GM21447 (cell line): ENCODE results near the gene EPDR1.

Experiments
- ATAC-seq: cut with Tn5 transposase; IDR thresholded peaks from one replicate; pipeline ENCODE4 v1.9.1; 2021; ENCODE audit not compliant: unreplicated experiment

EPDR1 gene

GRCh38 chr7:37973915-37974314 is 53.5 kb downstream of the EPDR1 start:
- no peak for ATAC-seq

DNA sequence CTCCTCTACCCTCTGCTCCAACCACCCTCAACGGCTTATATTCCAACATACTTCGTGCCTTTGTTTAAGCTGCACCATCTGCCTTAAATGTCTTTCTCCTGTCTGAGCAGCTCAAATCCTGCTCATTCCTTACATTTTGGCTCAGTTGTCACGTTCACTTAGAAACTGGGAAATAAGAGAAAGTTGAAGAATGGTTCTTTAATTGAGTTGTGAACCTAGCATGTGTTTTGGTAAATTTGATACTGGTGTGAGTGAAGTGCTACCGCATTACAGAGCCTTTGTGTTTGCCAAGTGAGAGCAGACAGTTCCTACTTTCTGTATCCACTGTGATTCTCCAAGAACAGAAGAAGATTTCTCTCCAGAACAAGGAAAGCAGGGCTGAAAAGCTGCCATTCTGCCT is 54.3 kb downstream of the EPDR1 start:
- no peak for ATAC-seq

- ATAC-seq: no peak
Measured at GRCh38 chr7:37977243-37977642, 56.8 kb downstream of the EPDR1 start.

- no peak for ATAC-seq
Measured at GRCh38 chr7:37981664-37982063, 61.2 kb downstream of the EPDR1 start.

- no peak for ATAC-seq
Measured at GRCh38 chr7:37982423-37982822, 62.0 kb downstream of the EPDR1 start.

DNA sequence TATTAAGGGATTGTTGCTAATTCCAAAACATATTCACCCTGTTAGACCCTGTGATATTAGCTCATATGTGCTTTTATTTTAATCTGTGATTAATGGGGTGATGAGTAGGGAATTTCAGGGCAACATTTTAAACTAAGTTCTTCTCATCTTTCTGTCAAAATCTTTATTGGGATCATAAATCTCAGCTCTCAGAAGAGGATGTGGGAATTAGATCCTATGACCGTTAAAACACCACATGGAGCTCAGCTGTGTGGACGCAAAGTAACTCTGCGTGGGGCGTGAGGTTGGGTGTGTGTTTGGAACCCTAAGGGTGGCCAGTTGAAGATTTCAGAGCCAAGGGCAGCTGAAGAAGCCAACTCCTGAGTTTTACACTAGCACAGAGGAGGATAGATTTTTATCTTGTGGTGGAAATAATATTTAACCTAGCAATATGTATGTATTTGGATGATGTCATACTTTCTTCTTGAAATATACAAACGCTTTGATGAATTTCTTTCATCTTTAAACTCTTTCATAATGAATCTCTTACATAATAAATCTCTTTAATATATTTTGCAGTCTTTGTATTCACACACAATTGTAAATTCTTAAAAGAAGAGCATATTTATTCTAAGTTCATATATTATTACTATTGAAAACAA is 64.4 kb downstream of the EPDR1 start:
- no peak for ATAC-seq

GRCh38 chr7:37986908-37987330 is 66.5 kb downstream of the EPDR1 start:
- ATAC-seq: no peak

DNA sequence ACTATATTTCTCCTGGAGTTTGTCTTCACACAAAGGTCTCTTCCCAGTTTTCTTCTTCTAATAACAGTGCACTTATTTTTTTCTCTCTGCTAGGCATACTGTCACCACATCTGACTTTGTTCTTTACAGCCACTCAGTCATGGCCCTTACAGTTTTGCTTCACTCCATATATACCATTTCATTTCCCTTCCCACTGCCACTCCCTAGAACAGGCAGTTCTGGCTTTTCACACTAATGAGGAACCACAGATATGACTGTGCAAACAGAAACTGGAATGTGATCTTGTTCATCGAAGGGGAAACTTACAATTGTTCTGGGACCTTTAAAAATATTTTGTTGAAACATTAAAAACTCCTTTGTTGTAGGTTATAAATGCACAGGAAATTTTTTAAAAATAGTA is 67.3 kb downstream of the EPDR1 start:
- ATAC-seq: no peak

GRCh38 chr7:37988721-37989650 is 68.5 kb downstream of the EPDR1 start:
- no peak for ATAC-seq

DNA sequence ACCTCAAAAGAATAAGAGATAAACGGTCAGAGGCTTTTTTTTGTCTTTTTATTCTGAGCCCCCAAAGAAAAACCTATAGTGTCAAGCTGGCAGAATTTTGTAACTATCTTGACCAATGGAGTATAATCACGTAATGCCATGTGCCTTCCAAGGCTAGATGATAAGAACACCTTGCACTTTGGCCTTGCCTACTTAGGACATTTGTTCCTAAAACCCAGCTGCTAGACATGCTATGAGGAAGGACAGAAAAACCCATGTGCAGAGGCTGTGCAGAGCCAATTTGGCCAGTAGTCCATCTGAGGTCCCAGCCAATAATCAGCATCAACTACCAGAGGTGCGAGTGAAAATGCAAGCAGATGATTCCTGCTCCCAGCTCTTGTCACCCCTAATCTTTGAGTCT is 69.9 kb downstream of the EPDR1 start:
- no peak for ATAC-seq

GRCh38 chr7:37993060-37993501 is 72.6 kb downstream of the EPDR1 start:
- no peak for ATAC-seq

GRCh38 chr7:37999673-38000072 is 79.2 kb downstream of the EPDR1 start:
- ATAC-seq: no peak

DNA sequence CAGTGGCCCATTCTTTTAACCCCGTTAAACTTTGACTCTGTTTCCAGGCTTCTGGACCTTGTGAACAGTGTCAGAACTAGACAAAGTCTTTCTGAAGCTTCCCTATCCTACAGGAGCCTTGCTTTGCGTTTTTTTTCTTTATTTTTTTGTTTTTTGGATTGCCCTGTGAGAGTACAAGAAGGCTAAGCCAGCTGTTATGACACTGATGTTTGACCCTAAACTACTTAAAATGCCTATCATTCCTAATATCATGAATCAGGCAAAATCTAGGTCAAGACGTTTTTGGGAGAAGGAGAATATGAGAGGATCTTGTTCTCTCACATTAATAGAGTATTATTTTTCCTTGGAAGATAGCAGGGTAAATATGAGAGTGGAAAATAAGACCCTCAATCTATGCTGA is 79.8 kb downstream of the EPDR1 start:
- ATAC-seq: no peak
